SK-N-SH treated with all-trans-retinoic acid at 6 μM for 48 hours (cell line): ENCODE data around the gene STYK1.

Experiments used
- ATAC-seq: fragments of 200-7000 bp; cut with Tn5 transposase; 3 replicates; pipeline ENCODE4 v1.9.1; 2020; ENCODE audit warnings: mild to moderate bottlenecking, moderate library complexity
- CSDC2 ChIP-seq: fragments of 250-450 bp; sonication (Bioruptor Pico); IDR thresholded peaks from 2 replicates; pipeline ENCODE4 v1.5.0; 2020; ENCODE audit warnings: mild to moderate bottlenecking, moderate library complexity
- GLIS3 ChIP-seq: fragments of 250-450 bp; sonication (Bioruptor Pico); IDR thresholded peaks from 2 replicates; pipeline ENCODE4 v1.5.0; 2020; ENCODE audit warnings: mild to moderate bottlenecking, moderate library complexity
- ISL1 ChIP-seq: fragments of 250-450 bp; sonication (Bioruptor Pico); IDR thresholded peaks from 2 replicates; pipeline ENCODE4 v2.1.2; 2022; ENCODE audit warnings: mild to moderate bottlenecking, moderate library complexity
- OSR1 ChIP-seq: fragments of 250-450 bp; sonication (Bioruptor Pico); IDR thresholded peaks from 2 replicates; pipeline ENCODE4 v1.8.0; 2022; ENCODE audit warnings: moderate library complexity, mild to moderate bottlenecking, inconsistent platforms
- PPARA ChIP-seq: fragments of 250-450 bp; sonication (Bioruptor Pico); IDR thresholded peaks from 2 replicates; pipeline ENCODE4 v1.5.0; 2020; ENCODE audit warnings: mild to moderate bottlenecking, borderline replicate concordance
- RARB ChIP-seq: fragments of 250-450 bp; sonication (Bioruptor Pico); IDR thresholded peaks from 2 replicates; pipeline ENCODE4 v1.8.0; 2021; ENCODE audit warnings: mild to moderate bottlenecking, moderate library complexity
- SNAI2 ChIP-seq: fragments of 250-450 bp; sonication (Bioruptor Pico); IDR thresholded peaks from 2 replicates; pipeline ENCODE4 v1.5.0; 2020; ENCODE audit warnings: mild to moderate bottlenecking, moderate library complexity
- TCF4 ChIP-seq: fragments of 250-450 bp; sonication (Bioruptor Pico); IDR thresholded peaks from 2 replicates; pipeline ENCODE4 v1.8.0; 2021; ENCODE audit warnings: mild to moderate bottlenecking, moderate library complexity, borderline replicate concordance
- TOX ChIP-seq: fragments of 250-450 bp; sonication (Bioruptor Pico); IDR thresholded peaks from 2 replicates; pipeline ENCODE4 v1.8.0; 2021; ENCODE audit warnings: mild to moderate bottlenecking, moderate library complexity, borderline replicate concordance
- ZC3H10 ChIP-seq: fragments of 250-450 bp; sonication (Bioruptor Pico); IDR thresholded peaks from 2 replicates; pipeline ENCODE4 v1.5.1; 2021; ENCODE audit warnings: mild to moderate bottlenecking, moderate library complexity
- ZFP3 ChIP-seq: fragments of 250-450 bp; sonication (Bioruptor Pico); IDR thresholded peaks from 2 replicates; pipeline ENCODE4 v1.5.0; 2020; ENCODE audit warnings: mild to moderate bottlenecking, moderate library complexity
- ZNF565 ChIP-seq: fragments of 450-650 bp; formaldehyde crosslinking; conservative IDR thresholded peaks from 2 replicates; pipeline ENCODE4 v1.5.0; 2020; ENCODE audit warnings: low read depth, mild to moderate bottlenecking, moderate library complexity
- ZNF70 ChIP-seq: fragments of 450-650 bp; formaldehyde crosslinking; IDR thresholded peaks from 2 replicates; pipeline ENCODE4 v1.5.0; 2020; ENCODE audit warnings: mild to moderate bottlenecking, moderate library complexity
- ZNF8 ChIP-seq: fragments of 450-650 bp; formaldehyde crosslinking; IDR thresholded peaks from 2 replicates; pipeline ENCODE4 v1.5.0; 2020; ENCODE audit warnings: mild to moderate bottlenecking, moderate library complexity
- TF ChIP-seq, protein P1 (sequence below): fragments of 250-450 bp; sonication (Bioruptor Pico); IDR thresholded peaks from 2 replicates; pipeline ENCODE4 v1.5.0; 2020; ENCODE audit warnings: mild to moderate bottlenecking, moderate library complexity
- TF ChIP-seq, protein P2 (sequence below): fragments of 250-450 bp; sonication (Bioruptor Pico); IDR thresholded peaks from 2 replicates; pipeline ENCODE4 v1.8.0; 2020; ENCODE audit warnings: mild to moderate bottlenecking, moderate library complexity, borderline replicate concordance
- TF ChIP-seq, protein P3 (sequence below): fragments of 250-450 bp; sonication (Bioruptor Pico); IDR thresholded peaks from 2 replicates; pipeline ENCODE4 v1.8.0; 2021; ENCODE audit warnings: low read depth, mild to moderate bottlenecking, moderate library complexity, borderline replicate concordance
- TF ChIP-seq, protein P4 (sequence below): fragments of 250-450 bp; sonication (Bioruptor Pico); IDR thresholded peaks from 2 replicates; pipeline ENCODE4 v1.5.1; 2020; ENCODE audit warnings: low read depth, mild to moderate bottlenecking, moderate library complexity

Gene STYK1

DNA sequence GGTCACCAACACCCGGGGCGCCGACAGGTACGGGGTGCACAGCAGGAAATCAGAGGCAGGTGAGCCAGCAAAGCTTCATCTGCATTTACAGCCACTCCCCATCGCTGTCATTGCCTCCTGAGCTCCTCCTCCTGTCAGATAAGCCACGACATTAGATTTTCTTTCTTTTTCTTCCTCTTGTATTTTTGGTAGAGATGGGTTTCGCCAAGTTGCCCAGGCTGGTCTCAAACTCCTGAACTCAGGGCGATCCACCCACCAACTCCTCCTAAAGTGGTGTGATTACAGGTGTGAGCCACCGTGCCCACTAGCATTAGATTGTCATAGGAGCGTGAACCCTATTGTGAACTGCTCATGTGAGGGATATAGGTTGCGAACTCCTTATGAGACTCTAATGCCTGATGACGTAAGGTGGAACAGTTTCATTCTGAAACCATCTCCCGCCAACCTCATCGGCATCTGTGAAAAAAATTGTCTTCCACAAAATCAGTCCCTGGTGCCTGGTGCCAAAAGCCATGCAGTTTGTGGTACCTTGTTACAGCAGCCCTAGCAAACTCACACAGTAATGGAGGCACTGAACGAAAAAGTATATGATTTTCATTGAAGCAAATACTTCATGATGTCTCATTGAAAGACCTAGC, 1.5 kb downstream of the STYK1 start (continued):
- TF ChIP-seq RARB (CRISPR knock-in tag): no peak
- TF ChIP-seq, all 23 proteins: peak for 0

DNA sequence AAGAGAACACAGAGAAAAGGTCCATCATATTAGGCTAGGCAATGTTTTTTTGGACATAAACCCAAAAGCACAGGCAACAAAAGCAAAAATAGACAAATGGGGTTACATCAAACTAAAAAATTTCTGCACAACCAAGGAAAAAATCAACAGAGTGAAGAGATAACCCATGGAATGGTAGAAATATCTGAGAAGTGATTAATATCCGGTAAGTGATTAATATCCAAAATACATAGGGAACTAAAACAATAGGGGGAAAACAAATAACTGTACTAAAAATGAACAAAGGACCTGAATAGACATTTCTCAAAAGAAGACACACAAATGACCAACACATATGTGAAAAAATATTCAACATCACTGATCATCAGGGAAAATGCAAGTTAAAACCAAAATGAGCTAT, 4.3 kb downstream of the STYK1 start:
- no peak for TF ChIP-seq ZNF8
- TF ChIP-seq CSDC2 (CRISPR knock-in tag): no peak
- no peak for TF ChIP-seq TCF4 (CRISPR knock-in tag)
- no peak for TF ChIP-seq TOX (CRISPR knock-in tag)
- no peak for ATAC-seq

DNA sequence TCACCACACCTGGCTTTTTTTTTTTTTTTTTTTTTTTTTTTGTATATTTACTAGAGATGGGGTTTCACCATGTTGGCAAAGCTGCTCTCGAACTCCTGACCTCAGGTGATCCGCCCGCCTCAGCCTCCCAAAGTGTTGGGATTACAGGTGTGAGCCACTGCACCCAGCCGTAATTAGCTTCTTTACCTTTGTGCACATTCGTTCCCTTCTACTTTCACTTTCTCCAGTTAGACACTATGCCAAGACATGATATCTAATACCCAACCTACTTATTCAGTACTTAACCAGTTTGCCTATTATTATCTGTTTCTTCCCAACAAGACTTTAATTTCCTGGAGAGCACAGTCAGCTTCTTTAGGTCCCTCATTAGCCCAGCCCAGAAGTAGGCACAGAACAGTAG, 5.3 kb downstream of the STYK1 start:
- TF ChIP-seq, protein P1, sequence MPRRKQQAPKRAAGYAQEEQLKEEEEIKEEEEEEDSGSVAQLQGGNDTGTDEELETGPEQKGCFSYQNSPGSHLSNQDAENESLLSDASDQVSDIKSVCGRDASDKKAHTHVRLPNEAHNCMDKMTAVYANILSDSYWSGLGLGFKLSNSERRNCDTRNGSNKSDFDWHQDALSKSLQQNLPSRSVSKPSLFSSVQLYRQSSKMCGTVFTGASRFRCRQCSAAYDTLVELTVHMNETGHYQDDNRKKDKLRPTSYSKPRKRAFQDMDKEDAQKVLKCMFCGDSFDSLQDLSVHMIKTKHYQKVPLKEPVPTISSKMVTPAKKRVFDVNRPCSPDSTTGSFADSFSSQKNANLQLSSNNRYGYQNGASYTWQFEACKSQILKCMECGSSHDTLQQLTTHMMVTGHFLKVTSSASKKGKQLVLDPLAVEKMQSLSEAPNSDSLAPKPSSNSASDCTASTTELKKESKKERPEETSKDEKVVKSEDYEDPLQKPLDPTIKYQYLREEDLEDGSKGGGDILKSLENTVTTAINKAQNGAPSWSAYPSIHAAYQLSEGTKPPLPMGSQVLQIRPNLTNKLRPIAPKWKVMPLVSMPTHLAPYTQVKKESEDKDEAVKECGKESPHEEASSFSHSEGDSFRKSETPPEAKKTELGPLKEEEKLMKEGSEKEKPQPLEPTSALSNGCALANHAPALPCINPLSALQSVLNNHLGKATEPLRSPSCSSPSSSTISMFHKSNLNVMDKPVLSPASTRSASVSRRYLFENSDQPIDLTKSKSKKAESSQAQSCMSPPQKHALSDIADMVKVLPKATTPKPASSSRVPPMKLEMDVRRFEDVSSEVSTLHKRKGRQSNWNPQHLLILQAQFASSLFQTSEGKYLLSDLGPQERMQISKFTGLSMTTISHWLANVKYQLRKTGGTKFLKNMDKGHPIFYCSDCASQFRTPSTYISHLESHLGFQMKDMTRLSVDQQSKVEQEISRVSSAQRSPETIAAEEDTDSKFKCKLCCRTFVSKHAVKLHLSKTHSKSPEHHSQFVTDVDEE (CRISPR knock-in tag): no peak
- no peak for TF ChIP-seq OSR1 (CRISPR knock-in tag)
- no peak for TF ChIP-seq SNAI2 (CRISPR knock-in tag)
- ATAC-seq: no peak

DNA sequence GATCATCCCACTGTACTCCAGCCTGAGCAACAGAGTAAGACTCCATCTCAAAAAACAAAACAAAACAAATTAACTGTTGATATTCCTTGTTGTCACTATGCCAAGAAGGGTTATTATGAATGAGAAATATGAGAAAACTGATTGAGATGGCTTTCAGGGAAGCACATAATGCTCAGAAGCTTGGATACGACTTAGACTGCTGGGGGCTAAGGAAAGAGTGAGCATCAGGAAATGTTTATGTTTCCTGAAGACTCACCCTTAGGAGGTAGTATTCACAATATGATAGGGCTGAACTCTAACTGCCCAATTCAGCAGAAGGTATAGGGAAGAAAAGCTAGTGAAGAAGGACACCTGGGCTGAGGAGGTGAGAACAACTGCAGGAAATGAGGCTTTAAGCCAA, 6.3 kb downstream of the STYK1 start:
- TF ChIP-seq TCF4 (CRISPR knock-in tag) (no peak), PPARA (no peak), ZC3H10 (CRISPR knock-in tag) (no peak), ZFP3 (CRISPR knock-in tag) (no peak), ZNF8 (no peak), ISL1 (CRISPR knock-in tag) (no peak), GLIS3 (CRISPR knock-in tag) (no peak), ZNF70 (CRISPR knock-in tag) (no peak), OSR1 (CRISPR knock-in tag) (no peak)
- TF ChIP-seq, protein P1 (CRISPR knock-in tag): no peak
- TF ChIP-seq, protein P2, sequence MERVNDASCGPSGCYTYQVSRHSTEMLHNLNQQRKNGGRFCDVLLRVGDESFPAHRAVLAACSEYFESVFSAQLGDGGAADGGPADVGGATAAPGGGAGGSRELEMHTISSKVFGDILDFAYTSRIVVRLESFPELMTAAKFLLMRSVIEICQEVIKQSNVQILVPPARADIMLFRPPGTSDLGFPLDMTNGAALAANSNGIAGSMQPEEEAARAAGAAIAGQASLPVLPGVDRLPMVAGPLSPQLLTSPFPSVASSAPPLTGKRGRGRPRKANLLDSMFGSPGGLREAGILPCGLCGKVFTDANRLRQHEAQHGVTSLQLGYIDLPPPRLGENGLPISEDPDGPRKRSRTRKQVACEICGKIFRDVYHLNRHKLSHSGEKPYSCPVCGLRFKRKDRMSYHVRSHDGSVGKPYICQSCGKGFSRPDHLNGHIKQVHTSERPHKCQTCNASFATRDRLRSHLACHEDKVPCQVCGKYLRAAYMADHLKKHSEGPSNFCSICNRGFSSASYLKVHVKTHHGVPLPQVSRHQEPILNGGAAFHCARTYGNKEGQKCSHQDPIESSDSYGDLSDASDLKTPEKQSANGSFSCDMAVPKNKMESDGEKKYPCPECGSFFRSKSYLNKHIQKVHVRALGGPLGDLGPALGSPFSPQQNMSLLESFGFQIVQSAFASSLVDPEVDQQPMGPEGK (CRISPR knock-in tag): no peak
- TF ChIP-seq, all 23 proteins: peak for 0

DNA sequence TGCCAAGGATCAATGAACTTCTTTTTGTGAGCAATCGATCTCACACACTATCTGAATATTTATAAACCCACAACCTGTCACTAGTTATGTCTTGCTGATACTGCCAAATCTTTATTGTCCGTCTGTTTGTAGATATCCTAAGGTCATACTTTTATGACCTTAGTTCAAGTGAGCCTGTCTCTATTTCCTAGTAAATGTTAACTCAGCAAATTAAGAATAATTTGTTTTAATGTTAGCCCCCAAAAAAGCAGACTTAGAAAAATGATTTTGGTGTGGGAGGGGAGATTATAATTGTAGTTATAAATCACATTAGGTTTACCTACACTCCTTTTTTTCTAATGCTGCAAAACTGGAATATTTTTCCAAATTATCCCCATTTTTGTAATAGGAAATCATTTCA, 9.4 kb downstream of the STYK1 start:
- TF ChIP-seq TOX (CRISPR knock-in tag) (no peak), OSR1 (CRISPR knock-in tag) (no peak), ZNF565 (CRISPR knock-in tag) (no peak)
- ATAC-seq: no peak

More for the DNA sequence above, 6.3 kb downstream of the STYK1 start:
- no peak for ATAC-seq

DNA sequence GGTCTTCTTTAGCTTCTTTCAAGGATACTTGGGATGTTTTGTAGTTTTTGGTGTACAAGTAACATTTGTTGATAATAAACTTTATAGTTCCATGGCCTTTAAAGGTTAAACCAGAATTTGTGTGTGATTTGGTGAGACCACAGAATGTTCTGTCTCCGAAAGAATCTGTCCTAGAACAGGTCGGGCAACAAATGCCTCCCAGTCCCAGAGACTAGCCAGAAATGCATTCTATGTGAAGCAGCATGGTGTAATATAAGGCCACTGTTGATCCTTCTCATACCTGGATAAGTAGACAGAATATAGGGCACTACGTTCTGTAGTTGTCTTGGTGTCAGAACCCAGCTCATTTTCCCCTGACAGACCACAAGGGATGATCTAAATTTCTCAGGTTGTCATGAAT, 10.0 kb downstream of the STYK1 start:
- no peak for ATAC-seq
- TF ChIP-seq ZFP3 (CRISPR knock-in tag) (no peak), PPARA (no peak), ZNF8 (no peak), ISL1 (CRISPR knock-in tag) (no peak)
- TF ChIP-seq, protein P3, sequence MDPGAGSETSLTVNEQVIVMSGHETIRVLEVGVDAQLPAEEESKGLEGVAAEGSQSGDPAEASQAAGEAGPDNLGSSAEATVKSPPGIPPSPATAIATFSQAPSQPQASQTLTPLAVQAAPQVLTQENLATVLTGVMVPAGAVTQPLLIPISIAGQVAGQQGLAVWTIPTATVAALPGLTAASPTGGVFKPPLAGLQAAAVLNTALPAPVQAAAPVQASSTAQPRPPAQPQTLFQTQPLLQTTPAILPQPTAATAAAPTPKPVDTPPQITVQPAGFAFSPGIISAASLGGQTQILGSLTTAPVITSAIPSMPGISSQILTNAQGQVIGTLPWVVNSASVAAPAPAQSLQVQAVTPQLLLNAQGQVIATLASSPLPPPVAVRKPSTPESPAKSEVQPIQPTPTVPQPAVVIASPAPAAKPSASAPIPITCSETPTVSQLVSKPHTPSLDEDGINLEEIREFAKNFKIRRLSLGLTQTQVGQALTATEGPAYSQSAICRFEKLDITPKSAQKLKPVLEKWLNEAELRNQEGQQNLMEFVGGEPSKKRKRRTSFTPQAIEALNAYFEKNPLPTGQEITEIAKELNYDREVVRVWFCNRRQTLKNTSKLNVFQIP (CRISPR knock-in tag): no peak
- TF ChIP-seq, protein P4, sequence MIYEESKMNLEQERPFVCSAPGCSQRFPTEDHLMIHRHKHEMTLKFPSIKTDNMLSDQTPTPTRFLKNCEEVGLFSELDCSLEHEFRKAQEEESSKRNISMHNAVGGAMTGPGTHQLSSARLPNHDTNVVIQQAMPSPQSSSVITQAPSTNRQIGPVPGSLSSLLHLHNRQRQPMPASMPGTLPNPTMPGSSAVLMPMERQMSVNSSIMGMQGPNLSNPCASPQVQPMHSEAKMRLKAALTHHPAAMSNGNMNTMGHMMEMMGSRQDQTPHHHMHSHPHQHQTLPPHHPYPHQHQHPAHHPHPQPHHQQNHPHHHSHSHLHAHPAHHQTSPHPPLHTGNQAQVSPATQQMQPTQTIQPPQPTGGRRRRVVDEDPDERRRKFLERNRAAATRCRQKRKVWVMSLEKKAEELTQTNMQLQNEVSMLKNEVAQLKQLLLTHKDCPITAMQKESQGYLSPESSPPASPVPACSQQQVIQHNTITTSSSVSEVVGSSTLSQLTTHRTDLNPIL (CRISPR knock-in tag): no peak
- TF ChIP-seq, protein P1 (CRISPR knock-in tag): no peak
